ENCODE data around the gene CPZ. TPM values are rescaled to one million over a fixed set of nuclear protein-coding genes. Genes with fewer than 3 reads are reported as not detected.

CPZ gene
- total and polyA plus RNA-seq, 2 donors: 54.1 to 86.5 TPM

Other genes with a start within 250 kb of the CPZ start
- gene ACOX3, start 152.0 kb upstream of the CPZ start, total RNA-seq: 36.6 TPM
- 17.4 TPM for gene ACOX3, start 152.0 kb upstream of the CPZ start, polyA plus RNA-seq
- gene TRMT44, start 152.0 kb upstream of the CPZ start, total RNA-seq: 17.5 TPM
- gene TRMT44, start 152.0 kb upstream of the CPZ start, polyA plus RNA-seq: 10.4 TPM
- gene GPR78, start 12.4 kb upstream of the CPZ start, total RNA-seq: 3.6 TPM
- 0.29 TPM for gene GPR78, start 12.4 kb upstream of the CPZ start, polyA plus RNA-seq